Fibroblast of lung (primary cell): Measurements from ENCODE around the gene TM4SF1.

Experiments
- EZH2 ChIP-seq: IDR thresholded peaks from 2 replicates; pipeline ENCODE4 v1.5.1; 2012; ENCODE audit warnings: low read length, control low read depth, mild to moderate bottlenecking; ENCODE audit errors: missing control alignments
- TF ChIP-seq, protein P1 (sequence below), 2 donors: IDR thresholded peaks in 1 of 2; conservative IDR thresholded peaks in 1 of 2; 1 replicate in 1 of 2; 2 replicates in 1 of 2; pipeline ENCODE4 v1.5.1; 2011 to 2012; ENCODE audit warnings: low read length in 2 of 2, control low read depth in 1 of 2, inconsistent platforms in 1 of 2, low read depth in 1 of 2, mild to moderate bottlenecking in 1 of 2

DNA sequence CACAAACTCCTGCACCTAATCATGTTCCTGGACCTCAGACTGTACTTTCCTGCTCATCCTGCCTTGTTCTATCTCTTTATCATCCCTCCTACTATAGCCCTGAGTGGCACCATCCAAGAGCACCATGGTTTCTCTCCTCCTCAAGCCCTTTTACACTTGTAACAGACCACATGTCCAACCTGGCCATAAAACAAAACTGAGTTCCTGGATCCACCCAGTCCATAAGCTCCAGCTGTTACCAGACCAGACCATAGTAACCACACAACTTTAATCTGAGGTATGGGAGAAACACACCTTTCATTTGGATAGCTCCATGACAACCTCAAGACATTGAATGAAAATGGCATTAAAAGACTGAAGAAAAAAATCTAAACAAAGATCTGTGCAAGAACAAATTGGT, 53.1 kb downstream of the TM4SF1 start:
- TF ChIP-seq, protein P1, sequence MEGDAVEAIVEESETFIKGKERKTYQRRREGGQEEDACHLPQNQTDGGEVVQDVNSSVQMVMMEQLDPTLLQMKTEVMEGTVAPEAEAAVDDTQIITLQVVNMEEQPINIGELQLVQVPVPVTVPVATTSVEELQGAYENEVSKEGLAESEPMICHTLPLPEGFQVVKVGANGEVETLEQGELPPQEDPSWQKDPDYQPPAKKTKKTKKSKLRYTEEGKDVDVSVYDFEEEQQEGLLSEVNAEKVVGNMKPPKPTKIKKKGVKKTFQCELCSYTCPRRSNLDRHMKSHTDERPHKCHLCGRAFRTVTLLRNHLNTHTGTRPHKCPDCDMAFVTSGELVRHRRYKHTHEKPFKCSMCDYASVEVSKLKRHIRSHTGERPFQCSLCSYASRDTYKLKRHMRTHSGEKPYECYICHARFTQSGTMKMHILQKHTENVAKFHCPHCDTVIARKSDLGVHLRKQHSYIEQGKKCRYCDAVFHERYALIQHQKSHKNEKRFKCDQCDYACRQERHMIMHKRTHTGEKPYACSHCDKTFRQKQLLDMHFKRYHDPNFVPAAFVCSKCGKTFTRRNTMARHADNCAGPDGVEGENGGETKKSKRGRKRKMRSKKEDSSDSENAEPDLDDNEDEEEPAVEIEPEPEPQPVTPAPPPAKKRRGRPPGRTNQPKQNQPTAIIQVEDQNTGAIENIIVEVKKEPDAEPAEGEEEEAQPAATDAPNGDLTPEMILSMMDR (conservative IDR thresholded peaks at IDR 0.05 in 1 of 2, IDR thresholded peaks at IDR 0.05 in 1 of 2; ENCODE audit: low read depth in 1 of 2, low read length in 2 of 2): no peak
- TF ChIP-seq EZH2: no peak
